Stimulated activated CD4-positive, alpha-beta T cell treated with anti-CD3 and anti-CD28 coated beads, Interleukin-12 subunit alpha, Interleukin-12 subunit beta, amount 100 ng/mL, for 24 hours (primary cell): Measurements from ENCODE around the gene RALGDS.

ENCODE experiments used
- DNase-seq, 2 experiments: peaks; one replicate each; pipeline ENCODE4 v3.0.0-alpha.2; 2020; ENCODE audit warnings: low read depth in 2 of 2

RALGDS gene

GRCh38 chr9:133151041-133151440 lies 30.0 kb upstream of the RALGDS start:
- no peak for DNase-seq

- peak; percentile 65 to 70 for DNase-seq
These were observed 28.3 kb upstream of the RALGDS start for GRCh38 chr9:133149130-133150015.

- DNase-seq = peak in 1 of 2 experiments; percentile 52
These were observed 27.4 kb upstream of the RALGDS start for GRCh38 chr9:133148199-133149129.

GRCh38 chr9:133147412-133148198 lies 26.6 kb upstream of the RALGDS start:
- DNase-seq = peak; percentile 62 to 82

GRCh38 chr9:133146746-133147411 lies 25.8 kb upstream of the RALGDS start:
- no peak for DNase-seq

- DNase-seq = no peak
These were observed 24.1 kb upstream of the RALGDS start for GRCh38 chr9:133144904-133145851.

GRCh38 chr9:133144142-133144903 lies 23.3 kb upstream of the RALGDS start:
- DNase-seq = peak; percentile 85 to 90

- DNase-seq = no peak
These were observed 22.6 kb upstream of the RALGDS start for GRCh38 chr9:133143639-133144141.

GRCh38 chr9:133142684-133143622 lies 21.9 kb upstream of the RALGDS start:
- DNase-seq = no peak

- no peak for DNase-seq
These were observed 21.0 kb upstream of the RALGDS start for GRCh38 chr9:133141833-133142595.

- no peak for DNase-seq
These were observed 19.6 kb upstream of the RALGDS start for GRCh38 chr9:133140606-133141005.

- no peak for DNase-seq
These were observed 19.1 kb upstream of the RALGDS start for GRCh38 chr9:133140174-133140505.

- no peak for DNase-seq
These were observed 18.5 kb upstream of the RALGDS start for GRCh38 chr9:133139246-133140173.

- DNase-seq = no peak
These were observed 16.6 kb upstream of the RALGDS start for GRCh38 chr9:133137451-133138231.

- DNase-seq = peak in 1 of 2 experiments; percentile 52
These were observed 14.2 kb upstream of the RALGDS start for GRCh38 chr9:133135146-133135745.
